Mesodermal cell (in vitro differentiated cells): Measurements from ENCODE around the gene BSPRY.
"Not testable (repeated sequence)": the region's sequence is repeated elsewhere in the genome, so short reads cannot be mapped to it uniquely, and the experiment has no call there.

Experiments
- H3K27ac ChIP-seq: 2 replicates; pipeline ENCODE4 v1.7.0; 2013; ENCODE audit warnings: mild to moderate bottlenecking, low read depth, low read length, moderate library complexity; ENCODE audit not compliant: severe bottlenecking
- H3K36me3 ChIP-seq: 2 replicates; pipeline ENCODE4 v1.7.1; 2013; ENCODE audit warnings: mild to moderate bottlenecking, low read length, moderate library complexity; ENCODE audit not compliant: control insufficient read depth, insufficient read depth
- H3K4me1 ChIP-seq: one replicate; pipeline ENCODE4 v1.7.1; 2013; ENCODE audit warnings: mild to moderate bottlenecking, low read length; ENCODE audit not compliant: insufficient read depth, control insufficient read depth, poor library complexity, severe bottlenecking
- H3K4me3 ChIP-seq: 2 replicates; pipeline ENCODE4 v1.7.0; 2013; ENCODE audit warnings: low read length, control low read depth, mild to moderate bottlenecking; ENCODE audit not compliant: insufficient read depth, poor library complexity, severe bottlenecking; ENCODE audit errors: extremely low read depth
- H3K9me3 ChIP-seq: 2 replicates; pipeline ENCODE4 v1.7.1; 2013; ENCODE audit warnings: mild to moderate bottlenecking, low read length, moderate library complexity; ENCODE audit not compliant: control insufficient read depth
- WGBS, 2 experiments: methylation state at CpG; one replicate each; pipeline ENCODE4 v1.1.5; 2013; ENCODE audit warnings: missing lambda C conversion rate in 2 of 2; ENCODE audit not compliant: insufficient coverage in 2 of 2; 5-methylcytosine and 5-hydroxymethylcytosine counted together

BSPRY gene

GRCh38 chr9:113381441-113381840, 32.1 kb downstream of the BSPRY start:
- H3K4me1 ChIP-seq, result not testable (repeated sequence)

GRCh38 chr9:113381909-113382411, 32.6 kb downstream of the BSPRY start:
- H3K4me1 ChIP-seq, result peaks cover 4% of the 10 kb centered on the region
- H3K4me3 ChIP-seq, result no peak overlapping the region
- 93% methylated on average over 3 to 8 of the region's 8 CpGs for WGBS, 2 experiments
- H3K9me3 ChIP-seq, result no peaks in the 10 kb centered on the region
- H3K36me3 ChIP-seq, result peaks cover 13% of the 10 kb centered on the region
- H3K27ac ChIP-seq, result no peak overlapping the region

More at GRCh38 chr9:113381441-113381840, 32.1 kb downstream of the BSPRY start:
- H3K27ac ChIP-seq, H3K9me3 ChIP-seq, H3K36me3 ChIP-seq, H3K4me3 ChIP-seq: not testable (repeated sequence)
- 66 to 85% methylated on average over 2 to 4 of the region's 7 CpGs for WGBS, 2 experiments

- WGBS, 2 experiments, result 84 to 86% methylated on average over 3 of the region's 4 CpGs
- Histone ChIP-seq H3K36me3 (peaks cover 50% of the 10 kb centered on the region), H3K4me1 (no peaks in the 10 kb centered on the region), H3K9me3 (no peaks in the 10 kb centered on the region), H3K4me3 (no peak overlapping the region), H3K27ac (no peak overlapping the region)
Measured at GRCh38 chr9:113386571-113387393, 37.4 kb downstream of the BSPRY start.

DNA sequence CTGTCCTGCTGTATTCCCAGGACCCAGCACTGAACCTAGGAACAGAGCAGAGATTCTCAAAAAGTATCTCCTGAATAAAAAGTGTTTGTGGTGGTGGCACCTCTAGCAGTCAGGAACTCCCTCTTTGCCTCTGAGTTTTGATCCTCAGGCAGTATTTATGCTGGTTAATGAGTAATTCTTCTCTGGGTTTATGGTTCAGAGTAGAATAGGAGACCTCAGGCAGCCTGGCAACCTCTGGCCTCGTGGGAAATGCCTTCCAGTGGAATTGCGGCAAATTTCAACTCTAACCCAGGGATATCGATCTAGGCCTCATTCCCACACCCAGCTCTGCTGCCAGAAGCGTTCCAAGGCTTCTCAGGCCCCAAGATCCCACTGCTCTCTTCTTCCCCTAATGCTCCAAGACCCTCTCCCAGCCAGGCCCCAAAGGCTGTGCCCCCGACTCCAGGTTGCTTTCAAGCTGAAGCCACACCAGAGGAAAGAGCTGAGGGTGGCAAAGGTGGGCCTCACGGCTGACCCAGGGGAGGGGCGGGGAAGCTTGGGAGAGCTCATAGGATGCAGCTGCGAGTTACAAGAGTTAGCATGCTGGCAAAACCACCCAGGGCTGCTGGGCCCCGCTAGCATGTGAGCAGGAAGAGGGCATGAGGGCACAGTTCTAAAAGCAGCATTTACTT, 38.4 kb downstream of the BSPRY start:
- Histone ChIP-seq H3K9me3 (no peaks in the 10 kb centered on the region), H3K36me3 (peaks cover 57% of the 10 kb centered on the region), H3K4me1 (no peaks in the 10 kb centered on the region), H3K27ac (peak overlapping the region; percentile 29), H3K4me3 (no peak overlapping the region)
- WGBS, 2 experiments, result 89 to 95% methylated on average over 8 of the region's 9 CpGs

DNA sequence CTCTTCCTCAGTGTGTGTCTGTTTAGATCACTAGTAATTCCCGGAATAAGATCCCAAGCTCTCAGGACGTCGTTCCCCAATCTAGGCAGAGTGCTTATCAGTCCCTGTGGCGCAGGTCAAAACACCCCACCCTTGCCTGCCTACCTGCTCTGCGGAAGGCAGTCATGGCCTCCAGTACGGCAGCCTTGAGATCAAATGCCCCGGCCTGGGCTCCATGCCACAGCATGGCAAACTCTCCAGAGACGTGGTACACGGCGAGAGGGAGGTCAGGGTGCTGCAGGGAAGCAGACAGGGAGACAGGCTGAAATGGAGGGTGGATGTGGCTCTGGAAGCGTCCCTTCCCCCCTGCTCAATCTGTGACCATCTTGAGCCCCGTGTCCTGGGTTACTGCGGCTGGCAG, 39.5 kb downstream of the BSPRY start:
- 95% methylated on average over 13 of the region's 13 CpGs for WGBS, 2 experiments
- Histone ChIP-seq H3K27ac (no peak overlapping the region), H3K9me3 (no peaks in the 10 kb centered on the region), H3K4me1 (no peaks in the 10 kb centered on the region), H3K36me3 (peaks cover 64% of the 10 kb centered on the region), H3K4me3 (no peak overlapping the region)

DNA sequence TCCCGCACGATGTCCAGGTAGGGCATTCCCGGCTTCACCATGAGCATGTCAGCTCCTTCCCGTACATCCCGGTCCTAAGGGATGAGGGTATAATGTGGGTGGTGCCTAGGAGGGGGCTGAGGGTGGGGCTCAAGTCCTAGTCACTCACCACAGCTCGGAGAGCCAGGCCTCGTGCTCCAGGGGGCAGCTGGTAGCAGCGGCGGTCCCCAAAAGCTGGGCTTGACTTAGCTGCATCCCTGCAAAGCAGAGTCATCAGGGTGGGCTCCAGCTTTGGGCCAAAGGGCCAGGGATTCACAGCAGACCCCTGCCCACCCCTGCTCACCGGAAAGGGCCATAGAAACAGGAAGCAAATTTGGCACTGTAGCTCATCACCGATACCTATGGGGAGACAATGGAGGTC, 40.1 kb downstream of the BSPRY start:
- peaks cover 64% of the 10 kb centered on the region for H3K36me3 ChIP-seq
- H3K27ac ChIP-seq, result no peak overlapping the region
- 94 to 99% methylated on average over 5 to 8 of the region's 11 CpGs for WGBS, 2 experiments
- H3K4me3 ChIP-seq, result no peak overlapping the region
- H3K9me3 ChIP-seq, result no peaks in the 10 kb centered on the region
- H3K4me1 ChIP-seq, result no peaks in the 10 kb centered on the region

DNA sequence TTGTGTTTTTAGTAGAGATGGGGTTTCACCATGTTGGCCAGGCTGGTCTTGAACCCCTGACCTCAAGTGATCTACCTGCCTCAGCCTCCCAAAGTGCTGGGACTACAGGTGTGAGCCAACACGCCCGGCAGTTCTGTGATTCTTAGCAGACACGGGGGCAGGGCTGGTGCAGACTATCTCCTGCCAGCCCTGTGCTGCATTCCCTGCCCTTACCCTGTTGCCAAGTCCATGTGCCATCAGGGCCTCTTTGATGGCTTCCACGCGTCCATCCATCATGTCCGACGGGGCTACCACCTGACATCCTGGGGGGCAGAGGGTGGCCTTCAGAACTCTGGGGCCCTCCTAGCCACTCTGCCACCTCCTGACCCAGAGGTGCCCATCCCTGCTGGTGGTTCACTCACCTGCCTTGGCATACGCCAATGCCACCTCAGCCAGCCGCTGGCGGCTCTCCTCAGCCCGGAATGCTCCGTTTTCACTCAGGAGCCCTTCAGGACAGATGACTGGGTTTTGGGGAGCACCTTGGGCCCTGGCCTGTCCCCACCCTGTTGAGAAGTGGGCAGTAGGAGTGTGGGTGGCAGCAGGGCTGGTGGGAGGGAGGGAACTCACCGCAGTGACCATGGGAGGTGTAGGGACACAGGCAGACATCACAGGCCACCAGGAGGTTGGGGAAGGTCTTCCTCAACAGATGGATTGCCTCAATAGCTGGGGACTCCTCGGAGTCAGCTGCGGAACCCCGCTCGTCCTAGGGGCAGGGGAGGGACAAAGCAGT, 41.0 kb downstream of the BSPRY start:
- no peak overlapping the region for H3K4me3 ChIP-seq
- no peaks in the 10 kb centered on the region for H3K9me3 ChIP-seq
- 98 to 99% methylated on average over 12 of the region's 17 CpGs for WGBS, 2 experiments
- H3K4me1 ChIP-seq, result no peaks in the 10 kb centered on the region
- no peak overlapping the region for H3K27ac ChIP-seq
- H3K36me3 ChIP-seq, result peaks cover 69% of the 10 kb centered on the region

DNA sequence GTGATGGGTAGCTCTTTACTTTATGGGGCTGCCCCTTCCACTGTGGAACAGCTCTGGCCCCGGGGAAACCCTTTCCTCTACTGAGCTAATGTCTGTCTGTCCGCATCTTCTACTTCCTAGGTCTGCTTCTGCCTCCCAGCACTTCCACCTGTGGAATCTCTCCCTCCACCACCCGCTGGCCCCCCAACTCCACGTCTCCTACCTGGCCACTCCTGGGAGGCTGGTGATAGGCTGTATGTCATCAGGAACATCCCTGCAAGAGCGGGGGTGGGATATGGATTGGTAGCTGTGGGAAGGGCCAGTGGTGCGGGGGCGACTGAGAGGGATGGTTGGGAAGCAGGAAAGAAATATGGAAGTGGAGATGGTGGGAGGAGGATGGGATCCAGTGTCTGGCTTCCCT, 42.6 kb downstream of the BSPRY start:
- no peak overlapping the region for H3K4me3 ChIP-seq
- H3K27ac ChIP-seq, result no peak overlapping the region
- 98 to 100% methylated on average over 2 to 5 of the region's 7 CpGs for WGBS, 2 experiments
- H3K36me3 ChIP-seq, result peaks cover 58% of the 10 kb centered on the region
- H3K4me1 ChIP-seq, result peaks cover 7% of the 10 kb centered on the region
- H3K9me3 ChIP-seq, result no peaks in the 10 kb centered on the region

GRCh38 chr9:113393281-113393680, 43.9 kb downstream of the BSPRY start:
- 92 to 100% methylated on average over 4 to 5 of the region's 7 CpGs for WGBS, 2 experiments
- Histone ChIP-seq H3K4me1 (peaks cover 19% of the 10 kb centered on the region), H3K4me3 (no peak overlapping the region), H3K27ac (no peak overlapping the region), H3K36me3 (peaks cover 48% of the 10 kb centered on the region), H3K9me3 (no peaks in the 10 kb centered on the region)

- H3K4me1 ChIP-seq, result peaks cover 38% of the 10 kb centered on the region
- no peak overlapping the region for H3K27ac ChIP-seq
- H3K9me3 ChIP-seq, result no peaks in the 10 kb centered on the region
- H3K36me3 ChIP-seq, result peaks cover 32% of the 10 kb centered on the region
- no peak overlapping the region for H3K4me3 ChIP-seq
- 90 to 100% methylated on average over 7 to 9 of the region's 9 CpGs for WGBS, 2 experiments
Measured at GRCh38 chr9:113395000-113395861, 45.9 kb downstream of the BSPRY start.
